ENCODE measurements around the gene VOPP1. TPM values are rescaled to one million over a fixed set of nuclear protein-coding genes. Genes with fewer than 3 reads are reported as not detected.

Gene VOPP1
- total and polyA plus RNA-seq, 8 donors = 15.1 to 37.3 (median 19.2) TPM

DNA sequence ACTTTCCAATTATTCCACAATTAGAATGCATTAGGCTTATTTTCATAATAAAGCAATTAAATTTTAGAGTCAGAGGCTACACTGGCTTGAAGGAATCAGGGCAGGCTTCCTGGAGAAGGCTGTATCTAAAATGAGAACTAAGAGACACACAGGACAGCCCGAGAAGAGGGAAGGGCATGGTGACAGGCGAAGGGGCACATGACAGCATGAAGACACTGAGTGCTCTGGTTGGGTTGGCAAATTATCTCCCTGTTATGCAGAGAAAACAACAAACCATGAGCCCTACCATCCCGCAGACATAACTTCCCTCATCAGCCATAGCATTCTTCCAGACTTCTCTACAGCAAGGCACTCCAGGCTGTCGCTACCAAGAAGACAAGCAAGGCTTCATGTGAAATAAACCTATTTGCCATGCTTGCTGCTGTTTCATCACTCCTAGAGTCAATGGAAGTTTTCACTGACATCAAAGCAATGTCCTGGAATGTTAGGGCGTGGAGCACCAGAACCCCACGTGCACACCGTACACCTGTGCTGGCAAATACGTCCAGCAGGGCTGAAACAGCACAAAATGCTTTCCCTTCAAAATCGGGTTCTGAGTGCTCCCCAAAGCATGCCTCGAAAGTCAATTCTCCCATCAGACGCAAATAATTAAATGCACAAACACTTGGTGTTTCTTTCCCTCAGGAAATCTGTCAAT lies 21.3 kb downstream of the VOPP1 start:
- DNase-seq (no peak), FAIRE-seq (no peak), ATAC-seq (no peak)

GRCh38 chr7:55550010-55550663 lies 22.2 kb downstream of the VOPP1 start:
- peak; percentile 71 to 90 (median 88) for ATAC-seq
- H3K4me3 ChIP-seq = no peak overlapping the region
- peaks cover 6 to 15% (median 8%) of the 10 kb centered on the region in 3 donors for H3K4me1 ChIP-seq
- H3K27ac ChIP-seq = peak overlapping the region in 1 of 4 donors; percentile 52
- DNase-seq = peak; percentile 56 to 76 (median 72)
- intact Hi-C loops (cut with DNase I) = no loop called here
- WGBS, 2 donors = 52 to 59% methylated on average over 15 of the region's 15 CpGs
- H3K36me3 ChIP-seq = no peaks in the 10 kb centered on the region
- H3K9me3 ChIP-seq = no peaks in the 10 kb centered on the region
- no peaks in the 10 kb centered on the region for H3K27me3 ChIP-seq
- FAIRE-seq = no peak
- peak; percentile 19 to 56 (median 35) for TF ChIP-seq CTCF (IDR thresholded peaks at IDR 0.05)

More for the DNA sequence above, 21.3 kb downstream of the VOPP1 start:
- H3K4me3 ChIP-seq = no peak overlapping the region
- TF ChIP-seq CTCF (IDR thresholded peaks at IDR 0.05) = no peak
- H3K27ac ChIP-seq = no peak overlapping the region
- peaks cover 6 to 15% (median 10%) of the 10 kb centered on the region in 3 donors for H3K4me1 ChIP-seq
- no peaks in the 10 kb centered on the region for H3K36me3 ChIP-seq
- intact Hi-C loops (cut with DNase I) = no loop called here
- no peaks in the 10 kb centered on the region for H3K27me3 ChIP-seq
- 88 to 90% methylated on average over 11 of the region's 11 CpGs for WGBS, 2 donors
- H3K9me3 ChIP-seq = no peaks in the 10 kb centered on the region

- ATAC-seq = no peak
- H3K4me1 ChIP-seq = peaks cover 6 to 15% (median 8%) of the 10 kb centered on the region in 3 donors
- H3K4me3 ChIP-seq = no peak overlapping the region
- TF ChIP-seq CTCF (IDR thresholded peaks at IDR 0.05) = no peak
- H3K27me3 ChIP-seq = no peaks in the 10 kb centered on the region
- H3K9me3 ChIP-seq = no peaks in the 10 kb centered on the region
- H3K27ac ChIP-seq = peak overlapping the region in 1 of 4 donors; percentile 52
- no peaks in the 10 kb centered on the region for H3K36me3 ChIP-seq
- 82 to 88% methylated on average over 7 of the region's 7 CpGs for WGBS, 2 donors
- no peak for FAIRE-seq
- intact Hi-C loops (cut with DNase I) = no loop called here
- no peak for DNase-seq
These were observed 22.8 kb downstream of the VOPP1 start for GRCh38 chr7:55549457-55549856.

DNA sequence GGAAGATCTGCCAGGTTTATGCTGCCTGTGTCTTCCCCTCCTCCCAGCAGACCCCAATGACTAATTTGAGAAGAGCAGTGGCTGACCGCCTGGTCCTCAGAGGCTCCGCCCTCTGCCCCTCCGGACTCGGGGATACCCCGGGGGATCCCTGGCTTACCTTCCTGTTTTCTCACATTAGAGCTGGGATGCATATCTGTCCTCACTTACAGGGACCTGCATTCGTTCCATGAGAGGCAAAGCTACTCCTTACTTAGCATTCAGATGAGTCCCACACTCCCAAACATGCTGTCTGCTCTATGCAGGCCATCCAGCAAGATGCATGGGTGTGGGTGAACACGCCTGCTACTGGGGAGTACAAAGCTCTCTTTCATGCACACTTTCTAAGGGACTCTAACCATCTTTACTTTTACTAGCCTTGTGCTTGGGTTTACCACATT lies 24.0 kb downstream of the VOPP1 start:
- Histone ChIP-seq H3K9me3 (no peaks in the 10 kb centered on the region), H3K4me1 (peaks cover 0 to 15% (median 8%) of the 10 kb centered on the region in 3 donors), H3K4me3 (no peak overlapping the region), H3K27ac (no peak overlapping the region), H3K36me3 (no peaks in the 10 kb centered on the region), H3K27me3 (no peaks in the 10 kb centered on the region)
- intact Hi-C loops (cut with DNase I) = no loop called here
- WGBS, 2 donors = 75 to 82% methylated on average over 7 of the region's 7 CpGs
- no peak for FAIRE-seq
- DNase-seq = peak in 1 of 6 donors; percentile 30
- TF ChIP-seq CTCF (IDR thresholded peaks at IDR 0.05) = no peak
- no peak for ATAC-seq
